Measurements from ENCODE around the gene HYAL2.

HYAL2 gene

DNA sequence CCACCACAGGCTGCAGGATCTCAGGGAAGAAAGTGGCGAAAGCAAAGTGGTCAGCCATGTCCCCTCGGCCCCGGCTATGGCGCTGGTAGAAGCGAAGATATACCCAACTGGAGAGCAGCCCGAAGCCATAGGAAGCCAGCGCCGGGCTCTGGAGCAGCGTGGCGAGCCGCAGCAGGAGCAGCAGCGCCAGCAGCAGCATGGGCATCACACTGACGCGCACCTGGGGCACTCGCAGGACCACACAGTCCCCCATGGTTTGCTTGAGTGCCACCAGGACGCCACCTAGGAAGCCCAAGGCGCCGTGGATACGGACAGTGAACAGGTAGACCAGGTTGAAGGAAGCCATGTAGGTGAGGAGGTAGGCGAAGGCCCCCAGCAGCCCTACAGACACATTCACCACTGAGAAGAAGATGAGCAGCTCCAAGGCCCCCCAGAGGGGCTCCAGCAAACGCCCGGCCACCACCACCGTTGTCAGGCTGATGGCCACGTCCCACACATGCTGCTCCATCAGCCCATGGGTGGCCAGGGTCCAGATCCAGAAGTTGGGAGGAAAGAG is 35.9 kb upstream of the HYAL2 start:
- peak; percentile 5; the same call in 2 of the 3 replicates for ATAC-seq
- TF ChIP-seq, protein P1, sequence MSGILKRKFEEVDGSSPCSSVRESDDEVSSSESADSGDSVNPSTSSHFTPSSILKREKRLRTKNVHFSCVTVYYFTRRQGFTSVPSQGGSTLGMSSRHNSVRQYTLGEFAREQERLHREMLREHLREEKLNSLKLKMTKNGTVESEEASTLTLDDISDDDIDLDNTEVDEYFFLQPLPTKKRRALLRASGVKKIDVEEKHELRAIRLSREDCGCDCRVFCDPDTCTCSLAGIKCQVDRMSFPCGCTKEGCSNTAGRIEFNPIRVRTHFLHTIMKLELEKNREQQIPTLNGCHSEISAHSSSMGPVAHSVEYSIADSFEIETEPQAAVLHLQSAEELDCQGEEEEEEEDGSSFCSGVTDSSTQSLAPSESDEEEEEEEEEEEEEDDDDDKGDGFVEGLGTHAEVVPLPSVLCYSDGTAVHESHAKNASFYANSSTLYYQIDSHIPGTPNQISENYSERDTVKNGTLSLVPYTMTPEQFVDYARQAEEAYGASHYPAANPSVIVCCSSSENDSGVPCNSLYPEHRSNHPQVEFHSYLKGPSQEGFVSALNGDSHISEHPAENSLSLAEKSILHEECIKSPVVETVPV (CRISPR knock-in tag; IDR thresholded peaks at IDR 0.05), result no peak
- TF ChIP-seq, protein P2, sequence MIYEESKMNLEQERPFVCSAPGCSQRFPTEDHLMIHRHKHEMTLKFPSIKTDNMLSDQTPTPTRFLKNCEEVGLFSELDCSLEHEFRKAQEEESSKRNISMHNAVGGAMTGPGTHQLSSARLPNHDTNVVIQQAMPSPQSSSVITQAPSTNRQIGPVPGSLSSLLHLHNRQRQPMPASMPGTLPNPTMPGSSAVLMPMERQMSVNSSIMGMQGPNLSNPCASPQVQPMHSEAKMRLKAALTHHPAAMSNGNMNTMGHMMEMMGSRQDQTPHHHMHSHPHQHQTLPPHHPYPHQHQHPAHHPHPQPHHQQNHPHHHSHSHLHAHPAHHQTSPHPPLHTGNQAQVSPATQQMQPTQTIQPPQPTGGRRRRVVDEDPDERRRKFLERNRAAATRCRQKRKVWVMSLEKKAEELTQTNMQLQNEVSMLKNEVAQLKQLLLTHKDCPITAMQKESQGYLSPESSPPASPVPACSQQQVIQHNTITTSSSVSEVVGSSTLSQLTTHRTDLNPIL (CRISPR knock-in tag; IDR thresholded peaks at IDR 0.05; ENCODE audit: low read depth), result no peak
- TF ChIP-seq ZC3H10 (CRISPR knock-in tag; IDR thresholded peaks at IDR 0.05) (no peak), SNAI2 (CRISPR knock-in tag; IDR thresholded peaks at IDR 0.05) (no peak), GLIS3 (CRISPR knock-in tag; IDR thresholded peaks at IDR 0.05) (no peak), ESRRG (CRISPR knock-in tag; IDR thresholded peaks at IDR 0.05) (no peak), BACH2 (CRISPR knock-in tag; IDR thresholded peaks at IDR 0.05; ENCODE audit: borderline replicate concordance) (no peak), RARB (CRISPR knock-in tag; IDR thresholded peaks at IDR 0.05) (no peak), ZNF8 (CRISPR knock-in tag; IDR thresholded peaks at IDR 0.05) (no peak), TCF4 (CRISPR knock-in tag; IDR thresholded peaks at IDR 0.05; ENCODE audit: borderline replicate concordance) (no peak), ZFP30 (CRISPR knock-in tag; IDR thresholded peaks at IDR 0.05) (no peak), OSR1 (CRISPR knock-in tag; IDR thresholded peaks at IDR 0.05) (no peak), ZFP3 (CRISPR knock-in tag; IDR thresholded peaks at IDR 0.05) (no peak), ZNF70 (CRISPR knock-in tag; IDR thresholded peaks at IDR 0.05) (no peak), ZNF565 (CRISPR knock-in tag; conservative IDR thresholded peaks at IDR 0.05; ENCODE audit: low read depth) (no peak), ARNTL (CRISPR knock-in tag; IDR thresholded peaks at IDR 0.05; ENCODE audit: borderline replicate concordance, low read depth) (no peak), PPARA (CRISPR knock-in tag; IDR thresholded peaks at IDR 0.05; ENCODE audit: borderline replicate concordance) (no peak)
- TF ChIP-seq, protein P3, sequence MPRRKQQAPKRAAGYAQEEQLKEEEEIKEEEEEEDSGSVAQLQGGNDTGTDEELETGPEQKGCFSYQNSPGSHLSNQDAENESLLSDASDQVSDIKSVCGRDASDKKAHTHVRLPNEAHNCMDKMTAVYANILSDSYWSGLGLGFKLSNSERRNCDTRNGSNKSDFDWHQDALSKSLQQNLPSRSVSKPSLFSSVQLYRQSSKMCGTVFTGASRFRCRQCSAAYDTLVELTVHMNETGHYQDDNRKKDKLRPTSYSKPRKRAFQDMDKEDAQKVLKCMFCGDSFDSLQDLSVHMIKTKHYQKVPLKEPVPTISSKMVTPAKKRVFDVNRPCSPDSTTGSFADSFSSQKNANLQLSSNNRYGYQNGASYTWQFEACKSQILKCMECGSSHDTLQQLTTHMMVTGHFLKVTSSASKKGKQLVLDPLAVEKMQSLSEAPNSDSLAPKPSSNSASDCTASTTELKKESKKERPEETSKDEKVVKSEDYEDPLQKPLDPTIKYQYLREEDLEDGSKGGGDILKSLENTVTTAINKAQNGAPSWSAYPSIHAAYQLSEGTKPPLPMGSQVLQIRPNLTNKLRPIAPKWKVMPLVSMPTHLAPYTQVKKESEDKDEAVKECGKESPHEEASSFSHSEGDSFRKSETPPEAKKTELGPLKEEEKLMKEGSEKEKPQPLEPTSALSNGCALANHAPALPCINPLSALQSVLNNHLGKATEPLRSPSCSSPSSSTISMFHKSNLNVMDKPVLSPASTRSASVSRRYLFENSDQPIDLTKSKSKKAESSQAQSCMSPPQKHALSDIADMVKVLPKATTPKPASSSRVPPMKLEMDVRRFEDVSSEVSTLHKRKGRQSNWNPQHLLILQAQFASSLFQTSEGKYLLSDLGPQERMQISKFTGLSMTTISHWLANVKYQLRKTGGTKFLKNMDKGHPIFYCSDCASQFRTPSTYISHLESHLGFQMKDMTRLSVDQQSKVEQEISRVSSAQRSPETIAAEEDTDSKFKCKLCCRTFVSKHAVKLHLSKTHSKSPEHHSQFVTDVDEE (CRISPR knock-in tag; IDR thresholded peaks at IDR 0.05), result no peak
- TF ChIP-seq, protein P4, sequence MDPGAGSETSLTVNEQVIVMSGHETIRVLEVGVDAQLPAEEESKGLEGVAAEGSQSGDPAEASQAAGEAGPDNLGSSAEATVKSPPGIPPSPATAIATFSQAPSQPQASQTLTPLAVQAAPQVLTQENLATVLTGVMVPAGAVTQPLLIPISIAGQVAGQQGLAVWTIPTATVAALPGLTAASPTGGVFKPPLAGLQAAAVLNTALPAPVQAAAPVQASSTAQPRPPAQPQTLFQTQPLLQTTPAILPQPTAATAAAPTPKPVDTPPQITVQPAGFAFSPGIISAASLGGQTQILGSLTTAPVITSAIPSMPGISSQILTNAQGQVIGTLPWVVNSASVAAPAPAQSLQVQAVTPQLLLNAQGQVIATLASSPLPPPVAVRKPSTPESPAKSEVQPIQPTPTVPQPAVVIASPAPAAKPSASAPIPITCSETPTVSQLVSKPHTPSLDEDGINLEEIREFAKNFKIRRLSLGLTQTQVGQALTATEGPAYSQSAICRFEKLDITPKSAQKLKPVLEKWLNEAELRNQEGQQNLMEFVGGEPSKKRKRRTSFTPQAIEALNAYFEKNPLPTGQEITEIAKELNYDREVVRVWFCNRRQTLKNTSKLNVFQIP (CRISPR knock-in tag; IDR thresholded peaks at IDR 0.05; ENCODE audit: borderline replicate concordance, low read depth), result no peak

DNA sequence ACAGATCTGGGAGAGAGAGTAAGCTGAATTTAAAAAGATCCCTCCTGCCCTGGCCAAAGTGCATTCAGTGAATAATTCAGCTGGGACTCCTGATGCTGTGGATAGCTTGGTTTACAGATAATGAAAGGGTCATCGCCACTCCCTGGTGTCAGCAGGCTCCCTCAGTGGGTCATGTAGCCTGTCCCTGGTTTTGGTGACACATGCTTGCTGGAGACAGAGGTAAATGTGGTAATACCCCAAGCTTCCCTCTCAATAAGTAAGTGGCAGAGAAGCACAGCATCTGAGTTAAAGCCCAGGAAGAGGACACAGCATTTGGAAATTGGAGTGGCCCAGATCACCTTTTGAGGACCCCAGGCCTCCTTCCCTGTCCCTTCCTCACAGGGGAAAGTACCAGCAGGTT is 34.9 kb upstream of the HYAL2 start:
- no peak for ATAC-seq
- TF ChIP-seq PPARA (CRISPR knock-in tag; IDR thresholded peaks at IDR 0.05; ENCODE audit: borderline replicate concordance) (no peak), TCF4 (CRISPR knock-in tag; IDR thresholded peaks at IDR 0.05; ENCODE audit: borderline replicate concordance) (no peak)

DNA sequence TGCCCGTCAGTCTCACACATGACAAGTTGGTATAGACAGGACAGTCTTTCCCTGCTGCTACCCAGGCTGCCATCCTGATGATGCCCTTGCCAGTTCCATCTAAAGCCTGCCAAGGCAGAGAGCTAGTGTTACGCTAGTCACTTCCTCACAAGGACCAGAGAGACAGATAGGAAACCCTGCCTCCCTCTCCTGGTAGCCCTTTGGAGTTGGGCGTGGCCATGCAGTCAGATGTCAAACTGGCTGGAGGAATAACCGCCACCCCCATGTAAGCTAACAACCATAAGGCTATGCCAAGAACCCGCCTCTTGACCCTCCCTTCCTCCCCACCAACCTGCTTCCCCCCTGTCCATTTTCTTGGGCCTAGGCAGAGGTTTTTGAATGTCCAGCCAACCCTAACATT is 34.0 kb upstream of the HYAL2 start:
- TF ChIP-seq RARB (CRISPR knock-in tag; IDR thresholded peaks at IDR 0.05) (no peak), ZNF565 (CRISPR knock-in tag; conservative IDR thresholded peaks at IDR 0.05; ENCODE audit: low read depth) (no peak), ZFP30 (CRISPR knock-in tag; IDR thresholded peaks at IDR 0.05) (no peak)
- no peak for ATAC-seq

DNA sequence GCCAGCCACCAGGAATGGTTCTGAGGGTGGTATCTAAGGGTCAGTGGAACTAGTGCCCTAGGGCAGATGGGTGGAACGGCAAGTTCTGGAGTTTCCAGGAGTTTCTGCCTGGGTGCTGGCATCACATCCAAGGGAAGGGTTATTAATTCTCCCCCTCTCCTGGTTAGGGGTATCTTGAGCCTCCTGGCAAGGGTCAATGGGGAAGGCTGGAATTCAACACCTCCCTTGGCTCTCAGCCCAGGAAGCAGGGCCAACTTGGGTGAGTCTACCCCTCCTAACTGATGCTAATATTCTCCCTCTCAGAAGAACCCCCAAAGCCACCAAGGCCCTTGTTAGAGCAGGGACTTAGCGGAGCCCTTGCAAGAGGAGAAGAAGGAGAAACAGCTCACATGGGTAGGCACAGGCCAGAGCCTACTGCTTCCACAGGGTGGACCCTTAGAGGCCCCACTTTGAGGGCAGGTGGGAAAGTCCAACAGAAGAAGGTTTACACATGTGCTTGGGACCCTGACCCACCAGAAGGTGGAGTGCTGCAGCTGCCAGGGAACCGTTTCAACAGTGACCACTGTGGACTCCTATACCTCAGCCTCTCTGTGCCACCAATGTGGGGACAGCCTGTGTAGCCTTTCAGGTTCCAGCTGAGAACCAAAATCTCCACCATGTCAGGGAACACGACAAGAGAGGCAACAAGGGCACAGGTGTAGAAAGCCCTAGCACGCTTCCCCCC is 33.4 kb upstream of the HYAL2 start:
- ATAC-seq, result no peak
- TF ChIP-seq ISL1 (CRISPR knock-in tag; IDR thresholded peaks at IDR 0.05) (no peak), SNAI2 (CRISPR knock-in tag; IDR thresholded peaks at IDR 0.05) (no peak), ZC3H10 (CRISPR knock-in tag; IDR thresholded peaks at IDR 0.05) (no peak), GLIS3 (CRISPR knock-in tag; IDR thresholded peaks at IDR 0.05) (no peak), ZFP30 (CRISPR knock-in tag; IDR thresholded peaks at IDR 0.05) (no peak), ARNTL (CRISPR knock-in tag; IDR thresholded peaks at IDR 0.05; ENCODE audit: borderline replicate concordance, low read depth) (no peak), RARB (CRISPR knock-in tag; IDR thresholded peaks at IDR 0.05) (no peak), TOX (CRISPR knock-in tag; IDR thresholded peaks at IDR 0.05; ENCODE audit: borderline replicate concordance) (no peak), BACH2 (CRISPR knock-in tag; IDR thresholded peaks at IDR 0.05; ENCODE audit: borderline replicate concordance) (no peak)
- TF ChIP-seq, protein P3 (CRISPR knock-in tag; IDR thresholded peaks at IDR 0.05), result no peak
- TF ChIP-seq, protein P1 (CRISPR knock-in tag; IDR thresholded peaks at IDR 0.05), result no peak
- TF ChIP-seq, protein P2 (CRISPR knock-in tag; IDR thresholded peaks at IDR 0.05; ENCODE audit: low read depth), result no peak

Data from SK-N-SH treated with all-trans-retinoic acid at 6 μM for 48 hours (cell line).